ENCODE data around the gene ZNF382. TPM values are rescaled to one million over a fixed set of nuclear protein-coding genes. Genes with fewer than 3 reads are reported as not detected.
A peak's percentile ranks its signal among the peaks of the same experiment; 100 is the strongest.

ZNF382 gene
- total RNA-seq, 2 donors from 2014 or later = 3.0 to 3.9 TPM

- no peak for DNase-seq (ENCODE audit: low spot score)
- H3K27me3 Mint-ChIP-seq = no peaks in the 10 kb centered on the region
- H3K9me3 Mint-ChIP-seq = peaks cover 27% of the 10 kb centered on the region
- no peak overlapping the region for H3K27ac Mint-ChIP-seq
- peaks cover 72% of the 10 kb centered on the region for H3K36me3 Mint-ChIP-seq
- no peaks in the 10 kb centered on the region for H3K4me1 Mint-ChIP-seq (ENCODE audit: low read depth in 2 of 2)
- ATAC-seq = no peak
- H3K4me3 Mint-ChIP-seq = no peak overlapping the region
These were observed 30.2 kb downstream of the ZNF382 start for GRCh38 chr19:36635342-36635741.

- H3K36me3 Mint-ChIP-seq = peaks cover 65% of the 10 kb centered on the region
These were observed 33.9 kb downstream of the ZNF382 start for GRCh38 chr19:36638862-36639510.

DNA sequence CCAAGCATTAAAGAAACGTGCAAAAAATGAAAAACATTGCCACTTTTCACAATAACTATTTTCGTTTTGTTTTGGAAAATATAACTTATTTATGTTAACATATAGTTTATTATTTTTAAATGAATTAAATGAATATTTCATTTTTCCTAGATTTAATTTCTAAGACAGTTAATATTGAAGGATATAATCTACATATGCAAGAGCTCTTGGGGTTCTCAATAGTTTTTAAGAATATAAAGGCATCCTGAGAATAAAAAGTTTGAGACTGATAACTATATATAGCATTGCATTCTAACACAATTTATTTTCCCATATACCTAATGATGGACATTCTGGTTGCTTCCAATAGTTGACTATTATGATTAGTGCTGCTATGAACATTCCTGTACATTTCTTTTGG, 41.6 kb downstream of the ZNF382 start:
- DNase-seq (ENCODE audit: low spot score) (no peak), ATAC-seq (no peak)
- H3K27me3 Mint-ChIP-seq = no peaks in the 10 kb centered on the region
- no peaks in the 10 kb centered on the region for H3K4me1 Mint-ChIP-seq (ENCODE audit: low read depth in 2 of 2)
- peaks cover 12% of the 10 kb centered on the region for H3K9me3 Mint-ChIP-seq
- peaks cover 38% of the 10 kb centered on the region for H3K36me3 Mint-ChIP-seq
- no peak overlapping the region for H3K27ac Mint-ChIP-seq
- no peak overlapping the region for H3K4me3 Mint-ChIP-seq

More at GRCh38 chr19:36638862-36639510, 33.9 kb downstream of the ZNF382 start:
- Mint-ChIP-seq H3K27me3 (no peaks in the 10 kb centered on the region), H3K4me1 (ENCODE audit: low read depth in 2 of 2) (no peaks in the 10 kb centered on the region), H3K27ac (no peak overlapping the region), H3K4me3 (no peak overlapping the region), H3K9me3 (peaks cover 22% of the 10 kb centered on the region)
- DNase-seq (ENCODE audit: low spot score) (no peak), ATAC-seq (no peak)

DNA sequence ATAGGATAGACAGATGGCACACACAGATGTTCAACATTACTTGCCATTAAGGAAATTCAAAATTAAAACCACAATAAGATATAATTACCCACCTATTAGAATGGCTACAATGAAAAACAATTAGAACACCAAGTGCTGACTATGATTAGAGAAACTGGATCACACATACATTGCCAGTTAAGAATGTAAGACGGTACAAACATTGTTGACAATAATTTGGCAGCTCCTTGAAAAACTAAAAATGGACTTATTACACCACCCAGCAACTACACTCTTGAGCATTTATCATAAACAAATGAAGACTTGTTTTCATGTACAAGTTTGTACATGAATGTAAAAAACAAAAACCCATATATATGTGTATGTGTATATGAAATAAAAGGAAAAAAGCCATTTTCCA, 47.8 kb downstream of the ZNF382 start:
- no peaks in the 10 kb centered on the region for H3K27me3 Mint-ChIP-seq
- no peaks in the 10 kb centered on the region for H3K4me1 Mint-ChIP-seq (ENCODE audit: low read depth in 2 of 2)
- DNase-seq (ENCODE audit: low spot score) (no peak), ATAC-seq (no peak)
- H3K4me3 Mint-ChIP-seq = no peak overlapping the region
- H3K36me3 Mint-ChIP-seq = peaks cover 54% of the 10 kb centered on the region
- peaks cover 23% of the 10 kb centered on the region for H3K9me3 Mint-ChIP-seq
- H3K27ac Mint-ChIP-seq = no peak overlapping the region

DNA sequence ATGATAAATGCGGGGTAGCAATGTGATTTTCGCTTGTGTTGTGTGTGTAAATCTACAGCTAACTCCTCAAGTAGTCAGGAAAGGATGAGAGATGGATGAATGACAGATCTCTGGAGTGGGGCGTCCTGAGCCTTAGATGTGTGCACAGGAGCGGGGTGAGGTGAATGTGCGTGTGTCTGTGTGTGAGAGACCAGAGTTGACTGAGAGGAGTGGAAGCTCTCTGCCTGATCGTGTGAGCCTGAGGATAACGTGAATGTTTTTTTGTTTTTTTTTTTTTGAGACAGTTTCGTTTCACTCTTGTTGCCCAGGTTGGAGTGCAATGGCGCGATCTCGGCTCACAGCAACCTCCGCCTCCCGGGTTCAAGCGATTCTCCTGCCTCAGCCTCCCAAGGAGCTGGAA, 60.7 kb downstream of the ZNF382 start:
- no peak for ATAC-seq
- Mint-ChIP-seq H3K36me3 (peaks cover 58% of the 10 kb centered on the region), H3K4me3 (peak overlapping the region; percentile 100), H3K27ac (peak overlapping the region; percentile 97 to 99), H3K27me3 (no peaks in the 10 kb centered on the region), H3K9me3 (peaks cover 7% of the 10 kb centered on the region), H3K4me1 (ENCODE audit: low read depth in 2 of 2) (peaks cover 32 to 36% of the 10 kb centered on the region in 2 donors)
- no peak for DNase-seq (ENCODE audit: low spot score)

- Mint-ChIP-seq H3K9me3 (peaks cover 7% of the 10 kb centered on the region), H3K36me3 (peaks cover 42% of the 10 kb centered on the region), H3K4me3 (peak overlapping the region; percentile 63), H3K4me1 (ENCODE audit: low read depth in 2 of 2) (peaks cover 36 to 38% of the 10 kb centered on the region in 2 donors), H3K27me3 (no peaks in the 10 kb centered on the region), H3K27ac (no peak overlapping the region)
- ATAC-seq = no peak
- no peak for DNase-seq (ENCODE audit: low spot score)
These were observed 63.5 kb downstream of the ZNF382 start for GRCh38 chr19:36668646-36669045.

GRCh38 chr19:36672368-36672767, 67.3 kb downstream of the ZNF382 start:
- Mint-ChIP-seq H3K27me3 (no peaks in the 10 kb centered on the region), H3K9me3 (peaks cover 3% of the 10 kb centered on the region), H3K4me1 (ENCODE audit: low read depth in 2 of 2) (peaks cover 14 to 17% of the 10 kb centered on the region in 2 donors), H3K27ac (no peak overlapping the region), H3K4me3 (no peak overlapping the region), H3K36me3 (peaks cover 9% of the 10 kb centered on the region)
- no peak for DNase-seq (ENCODE audit: low spot score)
- ATAC-seq = no peak

- H3K4me1 Mint-ChIP-seq (ENCODE audit: low read depth in 2 of 2) = peaks cover 3 to 8% of the 10 kb centered on the region in 2 donors
- H3K27ac Mint-ChIP-seq = no peak overlapping the region
- H3K27me3 Mint-ChIP-seq = no peaks in the 10 kb centered on the region
- H3K9me3 Mint-ChIP-seq = peaks cover under 1% of the 10 kb centered on the region
- ATAC-seq = no peak
- peaks cover 12% of the 10 kb centered on the region for H3K36me3 Mint-ChIP-seq
- no peak for DNase-seq (ENCODE audit: low spot score)
- H3K4me3 Mint-ChIP-seq = no peak overlapping the region
These were observed 69.1 kb downstream of the ZNF382 start for GRCh38 chr19:36674201-36674600.

GRCh38 chr19:36679455-36679854, 74.3 kb downstream of the ZNF382 start:
- no peak for DNase-seq (ENCODE audit: low spot score)
- H3K27me3 Mint-ChIP-seq = no peaks in the 10 kb centered on the region
- H3K4me3 Mint-ChIP-seq = no peak overlapping the region
- ATAC-seq = no peak
- H3K9me3 Mint-ChIP-seq = no peaks in the 10 kb centered on the region
- no peaks in the 10 kb centered on the region for H3K4me1 Mint-ChIP-seq (ENCODE audit: low read depth in 2 of 2)
- H3K27ac Mint-ChIP-seq = no peak overlapping the region
- H3K36me3 Mint-ChIP-seq = peaks cover 46% of the 10 kb centered on the region

Other genes with a start within 250 kb of the ZNF382 start
- gene ZFP14, start 226.1 kb upstream of the ZNF382 start, total RNA-seq = 1 to 10 TPM; 2.3 to 5.1 TPM
- gene ZFP82, start 186.7 kb upstream of the ZNF382 start, total RNA-seq = 1 to 10 TPM; 3.3 to 5.8 TPM
- gene ZNF566, start 115.8 kb upstream of the ZNF382 start, total RNA-seq = 1 to 10 TPM; 7.3 to 8.3 TPM
- gene ZNF260, start 77.0 kb upstream of the ZNF382 start, total RNA-seq = 1 to 10 TPM; 6.0 to 7.1 TPM
- 10 to 100 TPM; 11.0 to 14.6 TPM for gene ZNF529, start 32.0 kb upstream of the ZNF382 start, total RNA-seq
- 10 to 100 TPM in 1 of 2 donors, 1 to 10 TPM in 1; 5.9 to 10.8 TPM for gene ZNF461, start 61.5 kb downstream of the ZNF382 start, total RNA-seq
- gene ZNF567, start 82.3 kb downstream of the ZNF382 start, total RNA-seq = 1 to 10 TPM; 7.3 to 8.5 TPM
- gene ZNF850, start 167.5 kb downstream of the ZNF382 start, total RNA-seq = 1 to 10 TPM; 3.9 to 4.1 TPM
- 1 to 10 TPM; 4.0 to 9.3 TPM for gene ZNF790, start 233.1 kb downstream of the ZNF382 start, total RNA-seq
- gene ZNF345, start 245.6 kb downstream of the ZNF382 start, total RNA-seq = 1 to 10 TPM; 3.0 to 6.1 TPM